Cardiac fibroblast (primary cell): ENCODE data around the gene FAM171A2.

ENCODE experiments used
- DNase-seq, 2 donors: peaks; one replicate each; pipeline versions ENCODE4 v3.0.0 to v3.0.0-alpha.2; 2010; ENCODE audit warnings: low read depth in 2 of 2
- H3K4me3 ChIP-seq, 2 donors: replicated peaks in 1 of 2; 1 replicate in 1 of 2; 2 replicates in 1 of 2; pipeline ENCODE4 v1.5.1; 2011; ENCODE audit warnings: low read depth in 2 of 2, low read length in 2 of 2, mild to moderate bottlenecking in 2 of 2, moderate library complexity in 1 of 2
- TF ChIP-seq, protein P1 (sequence below): IDR thresholded peaks from one replicate; pipeline ENCODE4 v1.5.1; 2011; ENCODE audit warnings: low read depth, mild to moderate bottlenecking, low read length, inconsistent platforms

FAM171A2 gene

GRCh38 chr17:44314524-44314868, 49.2 kb downstream of the FAM171A2 start:
- no peak overlapping the region for H3K4me3 ChIP-seq
- TF ChIP-seq, protein P1, sequence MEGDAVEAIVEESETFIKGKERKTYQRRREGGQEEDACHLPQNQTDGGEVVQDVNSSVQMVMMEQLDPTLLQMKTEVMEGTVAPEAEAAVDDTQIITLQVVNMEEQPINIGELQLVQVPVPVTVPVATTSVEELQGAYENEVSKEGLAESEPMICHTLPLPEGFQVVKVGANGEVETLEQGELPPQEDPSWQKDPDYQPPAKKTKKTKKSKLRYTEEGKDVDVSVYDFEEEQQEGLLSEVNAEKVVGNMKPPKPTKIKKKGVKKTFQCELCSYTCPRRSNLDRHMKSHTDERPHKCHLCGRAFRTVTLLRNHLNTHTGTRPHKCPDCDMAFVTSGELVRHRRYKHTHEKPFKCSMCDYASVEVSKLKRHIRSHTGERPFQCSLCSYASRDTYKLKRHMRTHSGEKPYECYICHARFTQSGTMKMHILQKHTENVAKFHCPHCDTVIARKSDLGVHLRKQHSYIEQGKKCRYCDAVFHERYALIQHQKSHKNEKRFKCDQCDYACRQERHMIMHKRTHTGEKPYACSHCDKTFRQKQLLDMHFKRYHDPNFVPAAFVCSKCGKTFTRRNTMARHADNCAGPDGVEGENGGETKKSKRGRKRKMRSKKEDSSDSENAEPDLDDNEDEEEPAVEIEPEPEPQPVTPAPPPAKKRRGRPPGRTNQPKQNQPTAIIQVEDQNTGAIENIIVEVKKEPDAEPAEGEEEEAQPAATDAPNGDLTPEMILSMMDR: no peak
- DNase-seq: no peak

DNA sequence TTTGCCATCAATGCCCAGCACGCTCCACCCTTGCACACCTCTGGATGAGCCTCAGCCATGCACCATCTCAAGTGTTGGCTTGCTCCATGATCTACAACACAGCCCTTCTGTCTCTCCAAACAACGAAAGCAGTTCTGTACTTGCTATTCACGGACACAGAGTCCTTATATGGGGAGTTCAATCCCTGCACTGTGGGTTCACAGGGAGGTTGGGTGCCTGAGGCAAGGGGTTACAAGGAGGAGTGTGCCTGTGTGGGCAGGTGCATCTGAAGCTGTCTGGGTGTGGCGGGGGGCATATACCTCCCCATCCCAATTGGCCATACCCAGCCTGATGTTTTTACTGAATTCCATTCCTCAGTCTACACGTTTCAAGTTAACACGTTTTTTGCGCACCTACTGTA, 49.6 kb downstream of the FAM171A2 start:
- DNase-seq: no peak
- H3K4me3 ChIP-seq: no peak overlapping the region
- TF ChIP-seq, protein P1: no peak

DNA sequence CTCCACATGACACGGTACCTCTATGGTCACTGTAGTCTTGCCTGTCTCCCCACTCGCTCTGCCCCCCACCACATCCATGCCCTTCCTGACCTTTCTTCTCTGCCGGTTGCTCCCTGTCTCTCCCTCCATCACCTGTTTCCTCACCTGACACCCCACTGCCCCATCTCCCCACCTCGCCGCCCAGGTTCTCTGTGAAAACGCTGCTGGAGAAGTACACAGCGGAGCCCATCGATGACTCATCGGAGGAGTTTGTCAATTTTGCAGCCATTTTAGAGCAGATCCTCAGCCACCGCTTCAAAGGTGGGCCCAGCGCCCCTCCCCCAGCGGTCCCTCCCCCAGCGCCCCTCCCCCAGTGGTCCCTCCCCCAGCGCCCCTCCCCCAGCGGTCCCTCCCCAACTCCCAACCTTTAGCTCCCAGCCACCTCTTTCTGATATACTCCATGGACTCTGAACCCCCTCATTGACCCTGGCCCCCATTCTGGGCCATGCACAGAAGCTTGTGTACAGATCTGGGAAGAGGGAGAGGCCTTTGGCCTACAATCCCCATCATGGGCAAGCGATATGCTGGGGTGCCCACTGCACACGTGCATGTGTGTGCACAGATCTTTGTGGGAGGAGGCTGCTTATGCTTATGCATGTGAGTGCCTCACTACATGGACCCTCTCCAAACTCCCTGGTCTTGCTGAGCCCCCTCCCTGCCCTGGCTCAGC, 51.1 kb downstream of the FAM171A2 start:
- H3K4me3 ChIP-seq: no peak overlapping the region
- no peak for DNase-seq
- TF ChIP-seq, protein P1: no peak

DNA sequence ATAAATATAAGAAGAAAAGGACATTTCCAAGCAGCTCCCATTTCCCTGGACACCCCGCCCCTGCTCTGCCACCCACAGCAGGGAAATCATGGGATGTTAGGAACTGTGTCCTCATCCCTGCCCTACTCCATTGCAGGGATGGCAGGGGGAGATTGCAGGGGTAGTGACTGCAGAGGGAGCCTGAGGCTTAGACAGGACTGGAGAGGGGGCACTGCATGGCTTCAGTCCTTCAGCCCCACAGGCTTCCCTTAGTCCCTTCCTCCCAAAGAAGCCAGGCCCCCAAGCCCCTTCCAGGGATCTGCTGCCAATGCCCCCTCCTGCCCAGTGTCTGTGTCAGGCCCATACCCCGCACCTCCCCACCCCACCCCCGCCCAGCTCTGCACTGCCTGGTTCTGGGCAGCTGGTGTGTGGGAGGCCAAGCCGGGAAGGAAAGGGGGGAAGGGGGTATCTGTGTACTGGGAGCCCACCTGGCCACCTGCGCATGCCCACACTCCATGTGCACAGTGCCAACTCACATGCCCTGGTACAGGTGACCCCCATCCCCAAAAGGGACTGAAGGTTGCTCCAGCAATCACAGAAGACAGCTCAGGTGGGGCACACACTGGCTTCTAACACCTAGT, 52.0 kb downstream of the FAM171A2 start:
- H3K4me3 ChIP-seq: no peak overlapping the region
- TF ChIP-seq, protein P1: no peak
- DNase-seq: no peak

- DNase-seq: no peak
- no peak overlapping the region for H3K4me3 ChIP-seq
Measured at GRCh38 chr17:44310609-44311376, 52.9 kb downstream of the FAM171A2 start.

GRCh38 chr17:44310188-44310587, 53.5 kb downstream of the FAM171A2 start:
- TF ChIP-seq, protein P1: no peak
- H3K4me3 ChIP-seq: no peak overlapping the region

More at GRCh38 chr17:44310609-44311376, 52.9 kb downstream of the FAM171A2 start:
- TF ChIP-seq, protein P1: no peak

More at GRCh38 chr17:44310188-44310587, 53.5 kb downstream of the FAM171A2 start:
- DNase-seq: no peak
